ENCODE measurements around the gene NKAIN1.
"Not testable (repeated sequence)": the region's sequence is repeated elsewhere in the genome, so short reads cannot be mapped to it uniquely, and the experiment has no call there.

NKAIN1 gene

GRCh38 chr1:31193729-31194128 lies 46.0 kb downstream of the NKAIN1 start:
- DNase-seq: no peak

- DNase-seq: no peak
Observed at GRCh38 chr1:31191281-31191680, 48.4 kb downstream of the NKAIN1 start.

DNA sequence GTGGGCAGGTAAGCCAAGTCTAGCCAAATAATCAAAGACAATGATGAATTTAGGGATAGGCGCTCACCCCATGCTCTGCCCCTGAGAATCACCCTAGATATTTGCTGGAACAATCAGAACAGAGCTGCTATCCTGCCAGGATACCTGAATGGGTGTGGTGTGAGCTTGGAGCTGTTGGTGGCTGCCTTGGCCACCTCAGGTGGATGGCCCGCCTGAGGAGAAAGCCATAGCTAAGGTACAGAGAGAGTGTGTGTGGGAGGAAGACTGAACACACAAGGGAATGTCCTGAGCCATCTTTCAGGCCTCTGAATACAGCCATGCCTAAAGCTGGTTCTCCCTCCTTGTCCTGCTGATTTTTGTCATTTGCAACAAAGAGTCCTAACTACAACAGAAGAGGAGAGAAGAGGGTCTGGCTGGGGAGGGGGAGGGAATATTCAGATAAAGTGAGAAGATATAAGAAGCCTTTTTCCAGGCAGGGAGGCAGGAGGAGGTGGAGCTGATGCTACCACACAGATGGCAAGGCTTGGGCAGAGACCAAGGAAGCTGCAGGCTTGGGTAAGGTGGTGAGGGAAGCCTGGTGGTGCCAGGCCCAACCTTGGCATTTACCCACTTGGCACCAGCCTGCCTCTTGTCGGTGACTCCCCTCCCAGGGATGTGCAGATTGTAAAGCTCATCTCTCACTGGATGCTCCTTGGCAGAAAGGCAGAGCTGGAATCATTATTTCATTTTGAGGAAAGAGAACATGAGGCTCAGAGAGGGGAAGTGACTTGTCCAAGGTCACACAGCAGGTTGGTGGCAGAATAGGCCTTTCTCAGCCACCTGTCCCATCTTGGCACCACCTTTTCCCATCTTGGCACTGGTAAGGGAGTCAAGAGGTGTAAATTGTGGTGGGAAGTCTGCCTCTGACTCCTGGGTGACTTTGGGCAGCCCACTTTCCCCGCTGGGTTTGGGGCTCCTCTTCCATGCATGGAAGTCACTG lies 49.7 kb downstream of the NKAIN1 start:
- DNase-seq: no peak

- DNase-seq: peak; percentile 8
Observed at GRCh38 chr1:31183927-31184554, 55.6 kb downstream of the NKAIN1 start.

DNA sequence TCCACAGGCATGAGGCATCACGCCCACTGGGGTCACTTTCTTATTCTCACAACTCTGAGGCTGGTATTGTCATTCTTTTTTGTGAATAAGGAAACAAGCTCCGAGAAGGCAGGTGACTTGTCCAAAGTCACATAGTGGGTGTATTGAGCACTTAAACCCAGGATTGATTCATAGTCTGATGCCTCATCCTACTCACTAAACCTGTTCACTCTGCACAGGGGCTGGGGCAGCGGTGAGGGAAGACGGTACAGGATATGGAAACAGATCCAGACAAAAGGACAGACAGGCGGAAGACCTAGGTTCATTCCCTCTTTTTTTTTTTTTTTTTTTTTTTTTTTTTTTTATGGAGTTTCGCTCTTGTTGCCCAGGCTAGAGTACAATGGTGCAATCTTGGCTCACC lies 56.6 kb downstream of the NKAIN1 start:
- no peak for DNase-seq

DNA sequence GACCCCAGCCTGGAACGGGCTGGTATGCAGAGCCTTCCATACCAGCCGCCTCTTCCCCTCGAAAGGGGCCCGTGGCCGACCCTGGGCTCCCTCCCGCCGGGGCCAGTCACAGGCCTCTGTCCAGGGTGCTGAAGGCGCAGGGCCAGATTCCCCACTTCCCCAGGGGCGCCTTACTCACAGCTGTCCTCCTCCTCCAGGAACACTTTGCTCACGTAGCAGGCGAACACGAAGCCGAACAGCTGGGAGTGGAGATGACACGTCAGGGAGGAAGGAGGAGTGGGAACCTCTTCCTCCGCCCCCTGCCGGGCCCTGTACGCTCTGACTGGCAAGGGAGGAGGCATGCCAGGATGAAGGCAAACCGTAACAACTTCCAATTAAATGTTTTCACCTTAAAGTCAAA lies 57.3 kb downstream of the NKAIN1 start:
- no peak for DNase-seq

- no peak for DNase-seq
Observed at GRCh38 chr1:31181515-31182343, 58.0 kb downstream of the NKAIN1 start.

DNA sequence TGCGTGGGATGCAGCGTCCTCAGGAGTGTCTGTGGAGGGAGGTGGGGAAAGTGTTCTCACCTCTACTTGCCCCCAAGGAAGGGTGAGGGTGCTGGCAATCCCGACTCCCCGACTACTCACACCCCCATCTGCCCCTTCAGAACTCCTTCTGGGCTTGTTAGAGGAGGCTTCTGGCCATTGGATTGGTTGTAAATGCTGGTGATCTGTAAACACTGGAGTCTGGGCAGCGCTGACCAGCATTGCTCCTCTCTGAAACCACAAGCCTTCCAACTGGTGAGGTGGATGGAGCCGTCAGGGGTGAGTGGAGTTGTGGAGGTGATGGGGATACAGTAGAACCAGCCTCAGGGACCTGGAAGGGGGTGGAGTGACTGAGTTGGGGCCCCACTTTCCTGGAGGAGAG lies 59.3 kb downstream of the NKAIN1 start:
- DNase-seq: no peak

- not testable (repeated sequence) for DNase-seq
Observed at GRCh38 chr1:31176291-31176690, 63.4 kb downstream of the NKAIN1 start.

- no peak for DNase-seq
Observed at GRCh38 chr1:31170486-31170735, 69.3 kb downstream of the NKAIN1 start.

DNA sequence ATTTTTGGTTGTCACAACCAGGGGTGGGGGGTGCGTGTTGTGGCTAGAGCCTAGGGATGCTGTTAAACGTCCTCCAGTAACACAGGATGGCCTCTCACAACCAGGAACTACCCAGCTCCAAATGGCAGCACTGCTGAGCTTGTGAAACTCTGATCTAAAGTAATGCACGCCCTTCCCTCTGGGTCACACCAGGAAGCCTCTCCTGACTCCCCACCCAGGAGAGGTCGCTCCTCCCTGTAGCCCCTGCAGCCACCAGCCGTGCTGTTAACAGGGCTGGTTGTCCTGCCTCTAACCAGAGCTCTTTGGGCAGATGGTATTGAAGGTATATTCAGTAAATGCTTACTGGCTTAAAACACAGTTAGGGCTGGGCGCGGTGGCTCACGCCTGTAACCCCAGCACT lies 73.2 kb downstream of the NKAIN1 start:
- DNase-seq: no peak

DNA sequence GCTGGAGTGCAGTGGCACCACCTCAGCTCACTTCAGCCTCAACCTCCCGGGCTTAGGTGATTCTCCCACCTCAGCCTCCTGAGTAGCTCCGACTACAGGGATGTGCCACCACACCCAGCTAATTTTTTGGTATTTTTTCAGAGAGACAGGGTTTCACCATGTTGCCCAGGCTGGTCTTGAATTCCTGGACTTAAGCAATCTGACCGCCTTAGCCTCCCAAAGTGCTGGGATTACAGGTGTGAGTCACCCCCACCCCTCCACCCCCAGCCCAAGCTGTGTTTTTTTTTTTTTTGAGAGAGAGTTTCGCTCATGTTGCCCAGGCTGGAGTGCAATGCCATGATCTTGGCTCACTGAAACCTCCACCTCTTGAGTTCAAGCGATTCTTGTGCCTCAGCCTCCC lies 75.4 kb downstream of the NKAIN1 start:
- DNase-seq: no peak

DNA sequence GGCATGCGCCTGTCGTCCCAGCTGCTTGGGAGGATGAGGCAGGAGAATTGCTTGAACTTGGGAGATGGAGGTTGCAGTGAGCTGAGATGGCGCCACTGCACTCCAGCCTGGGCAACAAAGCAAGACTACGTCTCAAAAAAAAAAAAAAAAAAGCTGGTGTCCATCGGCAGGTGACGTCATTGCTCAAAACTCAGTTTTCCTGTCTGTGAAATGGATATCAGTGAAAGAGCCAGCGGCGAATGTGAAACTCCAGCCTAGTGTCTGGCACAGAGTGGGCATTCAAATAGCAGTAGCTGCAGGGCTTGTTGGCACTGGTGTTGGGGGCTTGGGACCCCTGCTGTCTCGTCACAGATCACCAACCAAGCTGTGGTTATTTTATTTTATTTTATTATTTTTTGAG lies 75.8 kb downstream of the NKAIN1 start:
- DNase-seq: no peak

GRCh38 chr1:31161571-31161970 lies 78.1 kb downstream of the NKAIN1 start:
- no peak for DNase-seq

DNA sequence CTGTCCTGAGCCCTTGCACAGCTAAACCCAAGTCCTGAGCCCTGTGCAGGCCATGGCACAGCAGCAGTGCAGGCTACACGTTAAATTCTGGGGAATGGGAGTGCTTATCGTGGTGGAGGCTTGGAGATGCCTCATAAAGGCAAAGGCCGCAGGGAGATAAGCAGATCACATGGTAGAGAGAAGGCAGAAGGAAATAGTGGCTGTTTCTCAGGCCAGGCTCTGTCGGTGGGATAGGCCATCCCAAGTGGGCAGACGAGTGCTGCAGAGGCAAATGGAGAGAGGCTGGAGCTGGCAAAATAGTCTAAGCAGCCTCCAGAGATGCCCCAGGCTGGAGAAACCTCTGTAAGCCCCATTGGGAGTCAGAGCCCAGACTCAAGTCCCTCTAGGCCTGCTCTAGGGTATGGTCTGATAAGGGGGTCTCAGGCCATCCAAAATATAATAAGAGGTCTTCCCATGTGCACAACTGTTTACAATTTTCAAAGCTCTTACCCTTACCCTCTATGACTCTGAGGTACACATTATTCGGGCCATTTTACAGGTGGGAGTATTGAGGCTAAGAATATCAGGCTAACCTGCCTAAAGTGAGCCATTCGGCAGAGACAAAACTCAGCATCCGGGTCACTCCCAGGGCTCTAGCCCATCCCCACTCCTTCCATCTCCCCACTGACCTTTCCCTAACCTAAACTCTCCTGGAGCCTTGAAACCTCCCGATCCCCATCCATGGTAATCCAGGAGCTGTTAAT lies 79.6 kb downstream of the NKAIN1 start:
- DNase-seq: no peak

- no peak for DNase-seq
Observed at GRCh38 chr1:31159323-31159722, 80.4 kb downstream of the NKAIN1 start.

GRCh38 chr1:31155216-31155806 lies 84.4 kb downstream of the NKAIN1 start:
- DNase-seq: peak; percentile 24

- DNase-seq: peak; percentile 75
Observed at GRCh38 chr1:31154632-31155215, 85.0 kb downstream of the NKAIN1 start.

DNA sequence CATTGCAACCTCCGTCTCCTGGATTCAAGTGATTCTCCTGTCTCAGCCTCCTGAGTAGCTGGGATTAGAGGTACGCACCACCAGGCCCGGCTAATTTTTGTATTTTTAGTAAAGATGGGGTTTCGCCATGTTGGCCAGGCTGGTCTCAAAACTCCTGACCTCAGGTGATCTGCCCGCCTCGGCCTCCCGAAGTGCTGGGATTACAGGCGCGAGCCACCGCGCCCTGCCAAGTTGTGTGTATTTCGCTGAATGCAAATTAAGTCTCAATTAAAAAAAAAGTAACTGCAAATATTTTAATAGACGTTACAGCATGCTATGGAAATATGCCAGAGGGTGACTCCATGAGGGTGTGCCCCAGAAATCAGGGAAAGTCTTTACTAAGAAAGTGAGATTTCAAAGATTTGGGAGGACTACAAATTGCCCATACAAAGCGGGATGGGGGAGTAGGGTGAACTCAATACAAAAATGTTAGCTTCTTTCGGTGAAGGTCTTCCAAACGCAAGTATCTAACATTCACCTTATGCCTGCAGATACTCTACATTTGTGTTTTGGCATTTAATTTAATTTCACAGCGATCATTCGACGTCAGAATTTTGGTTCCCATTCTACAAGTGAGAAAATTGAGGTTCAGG lies 85.6 kb downstream of the NKAIN1 start:
- no peak for DNase-seq

DNA sequence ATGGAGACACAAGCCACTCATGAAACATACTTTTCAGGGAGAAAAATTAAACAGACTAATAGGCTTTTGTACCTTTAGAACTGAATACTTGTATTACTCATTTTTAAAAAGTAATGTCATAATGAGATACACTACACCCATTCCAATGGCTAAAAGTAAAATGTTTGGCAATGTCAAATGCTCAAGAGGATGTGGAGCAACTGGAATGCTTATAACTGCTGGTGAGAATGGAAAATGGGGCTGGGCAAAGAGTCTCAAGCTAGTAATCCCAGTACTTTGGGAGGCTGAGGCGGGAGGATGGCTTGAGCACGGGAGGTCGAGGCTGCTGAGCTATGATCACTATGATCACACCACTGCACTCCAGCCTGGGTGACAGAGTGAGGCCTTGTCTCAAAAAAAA lies 86.3 kb downstream of the NKAIN1 start:
- no peak for DNase-seq

GRCh38 chr1:31152181-31152795 lies 87.4 kb downstream of the NKAIN1 start:
- no peak for DNase-seq

Data from NCI-H510A treated with DMSO at 0.1 percent for 48 hours (cell line).